ENCODE data around the gene UNK. TPM values are rescaled to one million over a fixed set of nuclear protein-coding genes. Genes with fewer than 3 reads are reported as not detected.

The UNK gene
- total and polyA plus RNA-seq, 11 donors = 11.3 to 27.5 (median 16.3) TPM

GRCh38 chr17:75773121-75773807, 11.3 kb upstream of the UNK start:
- Histone ChIP-seq H3K4me1 (peaks cover 10 to 36% (median 29%) of the 10 kb centered on the region in 12 donors), H3K36me3 (peaks cover 1 to 46% (median 42%) of the 10 kb centered on the region in 9 donors), H3K9me3 (no peaks in the 10 kb centered on the region), H3K27ac (no peak overlapping the region), H3K4me3 (no peak overlapping the region), H3K27me3 (no peaks in the 10 kb centered on the region)
- 81 to 85% (median 84%) methylated on average over 11 to 12 of the region's 12 CpGs for WGBS, 4 donors
- ATAC-seq (peak in 1 of 4 donors; percentile 4), DNase-seq (no peak)
- TF ChIP-seq CTCF (IDR thresholded peaks at IDR 0.05) (no peak), POLR2A (IDR thresholded peaks at IDR 0.05) (no peak)
- intact Hi-C loops (cut with DNase I) = loop anchor here in 4 of 10 donors (5.0 to 10.0 kb wide), 3 partner anchors 59 to 122 kb away; partner anchors contain the start of genes TRIM47 (in 2 of the 4) and TRIM65 (in 1 of the 4)

- no peak overlapping the region for H3K4me3 ChIP-seq
- no peak for TF ChIP-seq CTCF (IDR thresholded peaks at IDR 0.05)
- TF ChIP-seq POLR2A (IDR thresholded peaks at IDR 0.05) = no peak
- H3K27ac ChIP-seq = peak overlapping the region in 1 of 12 donors; percentile 17
- intact Hi-C loops (cut with DNase I) = loop anchor here in 4 of 10 donors (5.0 to 10.0 kb wide), 3 partner anchors 58 to 121 kb away; partner anchors contain the start of genes TRIM47 (in 2 of the 4) and TRIM65 (in 1 of the 4)
- H3K36me3 ChIP-seq = peaks cover 8 to 52% (median 48%) of the 10 kb centered on the region in 9 donors
- no peaks in the 10 kb centered on the region for H3K9me3 ChIP-seq
- peak in 1 of 4 donors; percentile 1 for ATAC-seq
- H3K4me1 ChIP-seq = peaks cover 10 to 39% (median 29%) of the 10 kb centered on the region in 12 donors
- H3K27me3 ChIP-seq = no peaks in the 10 kb centered on the region
- WGBS, 4 donors = 79 to 89% (median 85%) methylated on average over 15 of the region's 15 CpGs
- peak in 1 of 5 donors; percentile 38 for DNase-seq
Observed at GRCh38 chr17:75773808-75774470, 10.7 kb upstream of the UNK start.

GRCh38 chr17:75774471-75774990, 10.1 kb upstream of the UNK start:
- Histone ChIP-seq H3K4me3 (no peak overlapping the region), H3K9me3 (no peaks in the 10 kb centered on the region), H3K27ac (peak overlapping the region in 3 of 12 donors; percentile 17 to 100 (median 99)), H3K27me3 (no peaks in the 10 kb centered on the region), H3K4me1 (peaks cover 10 to 39% (median 29%) of the 10 kb centered on the region in 12 donors), H3K36me3 (peaks cover 9 to 54% (median 49%) of the 10 kb centered on the region in 9 donors)
- intact Hi-C loops (cut with DNase I) = loop anchor here in 4 of 10 donors (5.0 to 10.0 kb wide), 3 partner anchors 58 to 120 kb away; partner anchors contain the start of genes TRIM47 (in 2 of the 4) and TRIM65 (in 1 of the 4)
- 84 to 95% (median 90%) methylated on average over 4 of the region's 4 CpGs for WGBS, 4 donors
- DNase-seq = no peak
- ATAC-seq = peak in 1 of 4 donors; percentile 0
- TF ChIP-seq CTCF (IDR thresholded peaks at IDR 0.05) = no peak
- TF ChIP-seq POLR2A (IDR thresholded peaks at IDR 0.05) = no peak

Data from heart left ventricle (tissue), 16 donors.